K562 (cell line): ENCODE measurements around the gene ITGA11. TPM values are rescaled to one million over a fixed set of nuclear protein-coding genes. Genes with fewer than 3 reads are reported as not detected.

Experiments used
- AFF4 ChIP-seq: sonication (generic); formaldehyde crosslinking; IDR thresholded peaks from 2 replicates; pipeline ENCODE4 v1.8.0; 2023; ENCODE audit warnings: mild to moderate bottlenecking, missing genetic modification reagents
- ELK1 ChIP-seq: sonication (generic); formaldehyde crosslinking; IDR thresholded peaks from 2 replicates; pipeline ENCODE4 v1.8.1; 2022; ENCODE audit warnings: missing genetic modification reagents
- FIP1L1 ChIP-seq: fragments of 200-400 bp; formaldehyde crosslinking; IDR thresholded peaks from 2 replicates; pipeline ENCODE4 v1.6.1; 2018; ENCODE audit warnings: mild to moderate bottlenecking, low read depth, low read length; ENCODE audit not compliant: poor library complexity, severe bottlenecking
- HMBOX1 ChIP-seq: sonication (generic); IDR thresholded peaks from 2 replicates; pipeline ENCODE4 v1.6.1; 2016
- HNRNPL ChIP-seq: fragments of 200-400 bp; formaldehyde crosslinking; IDR thresholded peaks from 2 replicates; pipeline ENCODE4 v1.6.1; 2017; ENCODE audit warnings: low read depth, mild to moderate bottlenecking, low read length
- ILF3 ChIP-seq: fragments of 450-650 bp; IDR thresholded peaks from 2 replicates; pipeline ENCODE4 v1.6.1; 2018; ENCODE audit warnings: antibody characterized with exemption, mild to moderate bottlenecking, moderate library complexity, borderline replicate concordance
- MBD2 ChIP-seq: sonication (generic); IDR thresholded peaks from 2 replicates; pipeline ENCODE4 v1.6.1; 2016; ENCODE audit warnings: low read depth, borderline replicate concordance
- MYNN ChIP-seq, 2 experiments: sonication (generic); formaldehyde crosslinking in 1 of 2; IDR thresholded peaks; 2 replicates each; pipeline versions ENCODE4 v1.5.0 to v1.6.1; 2016 to 2020; ENCODE audit warnings: antibody characterized with exemption in 1 of 2, missing genetic modification reagents in 1 of 2
- NR2F6 ChIP-seq: fragments of 450-650 bp; formaldehyde crosslinking; IDR thresholded peaks from 2 replicates; pipeline ENCODE4 v1.4.0; 2020; ENCODE audit warnings: mild to moderate bottlenecking
- OTX1 ChIP-seq: fragments of 450-650 bp; formaldehyde crosslinking; IDR thresholded peaks from 2 replicates; pipeline ENCODE4 v1.4.0; 2022; ENCODE audit warnings: mild to moderate bottlenecking
- PREB ChIP-seq: sonication (generic); formaldehyde crosslinking; IDR thresholded peaks from 2 replicates; pipeline ENCODE4 v1.8.1; 2023; ENCODE audit warnings: mild to moderate bottlenecking, missing genetic modification reagents
- RBBP5 ChIP-seq: fragments of 200-600 bp; sonication (generic); IDR thresholded peaks from 2 replicates; pipeline ENCODE4 v1.6.1; 2012; ENCODE audit warnings: borderline replicate concordance, mild to moderate bottlenecking, low read length, control low read depth, inconsistent platforms; ENCODE audit not compliant: insufficient read depth, poor library complexity, severe bottlenecking
- YBX1 ChIP-seq: fragments of 450-650 bp; IDR thresholded peaks from 2 replicates; pipeline ENCODE4 v1.7.1; 2016; ENCODE audit warnings: mild to moderate bottlenecking
- YY1 ChIP-seq, 3 experiments: IDR thresholded peaks; 2 replicates each; pipeline ENCODE4 v1.6.1; 2011; ENCODE audit warnings: low read length in 2 of 3, mild to moderate bottlenecking in 2 of 3, moderate library complexity in 2 of 3, borderline replicate concordance in 1 of 3, control low read depth in 1 of 3, low read depth in 1 of 3; ENCODE audit not compliant: insufficient read depth in 3 of 3, insufficient replicate concordance in 2 of 3, control insufficient read depth in 1 of 3, insufficient read length in 1 of 3; ENCODE audit errors: extremely low read depth in 1 of 3
- ZKSCAN3 ChIP-seq: fragments of 250-450 bp; sonication (Bioruptor Pico); IDR thresholded peaks from 2 replicates; pipeline ENCODE4 v1.4.0; 2020
- ZNF146 ChIP-seq: IDR thresholded peaks from one replicate; pipeline ENCODE4 v1.6.1; 2018; ENCODE audit warnings: missing compliant biosample characterization; ENCODE audit not compliant: unreplicated experiment
- ZNF280B ChIP-seq: fragments of 250-450 bp; sonication (Bioruptor Pico); IDR thresholded peaks from 2 replicates; pipeline ENCODE4 v1.5.1; 2021; ENCODE audit warnings: mild to moderate bottlenecking
- polyA plus RNA-seq, 8 experiments: library from polyadenylated mRNA; depleted of rRNA in 4 of 8; stranded (reverse) in 5 of 8; unstranded in 3 of 8; fragments of >200 nt; fragmentation: Nextera tagmentation in 2 of 8; fragmentation: Illumina TruSeq in 1 of 8; extraction: Ambion mirVana in 2 of 8; extraction: Trizol in 1 of 8; gene quantifications; 2 replicates each; pipeline versions ENCODE4 v1.2.1 to v1.2.3, GENCODE V29; 2011 to 2014; ENCODE audit warnings: inconsistent platforms in 1 of 8, missing spikeins in 1 of 8
- total RNA-seq, 7 experiments: library from RNA; depleted of rRNA in 6 of 7; stranded (reverse); fragments of >200 nt in 6 of 7; fragmentation: Illumina TruSeq in 2 of 7; extraction: Trizol in 2 of 7; gene quantifications; 2 replicates each; pipeline versions ENCODE4 v1.2.1 to v1.2.3, GENCODE V29; 2011 to 2021; ENCODE audit warnings: low replicate concordance in 1 of 7

ITGA11 gene
- total and polyA plus RNA-seq, 9 of the 15 experiments (the other 6 are each of a cell fraction or from before 2014, with no cell fraction given), result 0.01 TPM; not detected in 8

- TF ChIP-seq ILF3 (no peak), ZNF280B (CRISPR knock-in tag) (no peak), YY1 (IDR thresholded peaks at IDR 0.05; ENCODE audit: borderline replicate concordance in 1 of 3, control insufficient read depth in 1 of 3, extremely low read depth in 1 of 3, insufficient read depth in 3 of 3, insufficient read length in 1 of 3, insufficient replicate concordance in 2 of 3, low read depth in 1 of 3, low read length in 2 of 3) (peak; percentile 37 to 87 (median 83)), ELK1 (CRISPR knock-in tag) (no peak), YBX1 (no peak), NR2F6 (CRISPR knock-in tag) (no peak), ZNF146 (CRISPR knock-in tag) (no peak), HMBOX1 (no peak), ZKSCAN3 (CRISPR knock-in tag) (no peak), HNRNPL (no peak; the same call in 1 of the 2 replicates), MYNN (IDR thresholded peaks at IDR 0.05) (no peak), MYNN (CRISPR knock-in tag; IDR thresholded peaks at IDR 0.05) (no peak), PREB (CRISPR knock-in tag) (0 out of 2 replicates have a peak, but pooled peaks have one; percentile 40), RBBP5 (peak; percentile 89), FIP1L1 (no peak), MBD2 (no peak), AFF4 (CRISPR knock-in tag) (peak; percentile 73; the same call in 1 of the 2 replicates), OTX1 (CRISPR knock-in tag) (no peak)
These were observed 153.7 kb downstream of the ITGA11 start (continued) for GRCh38 chr15:68278345-68278594.
